Measurements from ENCODE around the gene BTG4. TPM values are rescaled to one million over a fixed set of nuclear protein-coding genes. Genes with fewer than 3 reads are reported as not detected.

The BTG4 gene
- total and polyA plus RNA-seq, 2 experiments from 2014 or later = 0.21 to 0.31 TPM

DNA sequence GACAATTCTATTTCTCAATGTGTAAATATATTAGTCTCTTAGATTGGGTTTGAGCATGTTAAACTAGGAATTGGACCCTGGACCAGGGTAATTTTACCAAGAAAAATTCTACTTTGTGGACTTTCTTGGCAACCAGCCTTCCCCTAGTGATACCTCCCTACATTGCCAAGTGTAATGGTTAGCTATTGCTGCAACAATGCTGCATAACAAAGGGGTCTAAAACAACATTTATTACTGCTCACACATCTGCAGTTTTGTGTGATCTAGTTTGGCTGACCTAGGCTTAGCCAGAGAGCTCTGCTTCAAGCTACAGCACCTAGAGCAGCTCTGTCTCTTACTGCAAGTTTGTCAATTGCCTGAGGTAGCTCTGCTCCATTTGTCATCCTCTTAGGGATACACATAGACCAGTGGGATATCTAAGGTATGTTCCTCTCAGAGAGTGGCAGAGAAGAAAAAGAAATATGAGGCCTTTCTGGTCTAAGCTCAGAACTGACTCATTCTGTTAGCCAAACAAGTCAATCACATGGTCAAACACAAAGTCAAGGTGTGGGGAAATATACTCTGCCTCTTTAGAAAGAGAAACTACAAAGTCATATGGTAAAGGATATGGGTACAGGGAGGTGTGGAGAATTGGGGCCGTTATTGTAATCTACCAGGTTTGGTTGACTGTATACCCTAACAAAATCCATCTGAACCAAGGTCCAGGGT, 26.4 kb upstream of the BTG4 start (continued):
- TF ChIP-seq, protein P1, sequence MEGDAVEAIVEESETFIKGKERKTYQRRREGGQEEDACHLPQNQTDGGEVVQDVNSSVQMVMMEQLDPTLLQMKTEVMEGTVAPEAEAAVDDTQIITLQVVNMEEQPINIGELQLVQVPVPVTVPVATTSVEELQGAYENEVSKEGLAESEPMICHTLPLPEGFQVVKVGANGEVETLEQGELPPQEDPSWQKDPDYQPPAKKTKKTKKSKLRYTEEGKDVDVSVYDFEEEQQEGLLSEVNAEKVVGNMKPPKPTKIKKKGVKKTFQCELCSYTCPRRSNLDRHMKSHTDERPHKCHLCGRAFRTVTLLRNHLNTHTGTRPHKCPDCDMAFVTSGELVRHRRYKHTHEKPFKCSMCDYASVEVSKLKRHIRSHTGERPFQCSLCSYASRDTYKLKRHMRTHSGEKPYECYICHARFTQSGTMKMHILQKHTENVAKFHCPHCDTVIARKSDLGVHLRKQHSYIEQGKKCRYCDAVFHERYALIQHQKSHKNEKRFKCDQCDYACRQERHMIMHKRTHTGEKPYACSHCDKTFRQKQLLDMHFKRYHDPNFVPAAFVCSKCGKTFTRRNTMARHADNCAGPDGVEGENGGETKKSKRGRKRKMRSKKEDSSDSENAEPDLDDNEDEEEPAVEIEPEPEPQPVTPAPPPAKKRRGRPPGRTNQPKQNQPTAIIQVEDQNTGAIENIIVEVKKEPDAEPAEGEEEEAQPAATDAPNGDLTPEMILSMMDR (conservative IDR thresholded peaks at IDR 0.05; ENCODE audit: low read depth in 2 of 2) = no peak
- no peak for TF ChIP-seq JUNB (IDR thresholded peaks at IDR 0.05; ENCODE audit: unreplicated experiment)
- no peak for TF ChIP-seq REST (IDR thresholded peaks at IDR 0.05; ENCODE audit: unreplicated experiment)
- TF ChIP-seq NANOG (IDR thresholded peaks at IDR 0.05; ENCODE audit: borderline replicate concordance) = no peak

DNA sequence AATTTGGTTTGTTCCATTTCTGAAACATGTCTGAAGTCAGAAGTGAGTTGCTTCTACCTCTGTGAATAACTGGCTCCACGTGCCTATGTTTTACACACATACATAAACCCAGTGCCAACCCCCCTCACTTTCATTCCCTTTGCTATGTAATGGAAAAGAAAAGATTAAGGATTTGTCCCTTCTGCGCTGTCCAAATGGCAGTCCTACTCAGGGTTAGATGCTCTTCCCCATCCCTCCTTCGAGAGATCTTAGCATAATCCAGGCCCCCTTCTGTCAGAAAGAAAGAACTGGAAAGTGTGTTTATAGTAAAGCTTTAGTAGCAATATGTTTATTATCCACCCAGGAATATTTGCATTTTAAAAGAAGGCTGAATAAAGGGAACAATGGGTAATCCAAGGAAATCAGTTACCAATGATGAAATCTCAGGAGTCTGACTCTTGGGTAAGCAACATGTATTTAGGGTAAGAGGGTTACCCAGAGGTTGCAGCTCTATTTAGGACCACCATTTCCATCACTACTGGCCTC, 25.2 kb upstream of the BTG4 start:
- H3K4me3 ChIP-seq = no peak overlapping the region
- H3F3A ChIP-seq (replicated peaks; ENCODE audit: low read depth) = no peaks in the 10 kb centered on the region
- H2AFZ ChIP-seq = no peak overlapping the region
- H3K27me3 ChIP-seq (ENCODE audit: insufficient read depth) = peaks cover 48% of the 10 kb centered on the region
- no peaks in the 10 kb centered on the region for H4K20me1 ChIP-seq (replicated peaks; ENCODE audit: insufficient read depth)
- no peak overlapping the region for H3K4me3 Mint-ChIP-seq
- H3K4me1 Mint-ChIP-seq = peaks cover 22% of the 10 kb centered on the region; the same call in 2 of the 3 replicates
- ATAC-seq (no peak), DNase-seq (ENCODE audit: low spot score) (no peak)
- no peaks in the 10 kb centered on the region; the same call in 1 of the 3 replicates for H3K36me3 Mint-ChIP-seq (ENCODE audit: low read depth)
- H3K36me3 ChIP-seq (ENCODE audit: insufficient read depth) = no peaks in the 10 kb centered on the region
- TF ChIP-seq, protein P1 (conservative IDR thresholded peaks at IDR 0.05; ENCODE audit: low read depth in 2 of 2) = no peak
- TF ChIP-seq JUNB (IDR thresholded peaks at IDR 0.05; ENCODE audit: unreplicated experiment) = no peak
- TF ChIP-seq ZNF114 (CRISPR knock-in tag; IDR thresholded peaks at IDR 0.05) = no peak
- no peak for TF ChIP-seq EZH2phosphoT487 (IDR thresholded peaks at IDR 0.05; ENCODE audit: unreplicated experiment)
- no peak overlapping the region for H3K4me2 ChIP-seq
- H3K9me2 ChIP-seq (ENCODE audit: insufficient read depth) = no peaks in the 10 kb centered on the region; the same call in 1 of the 2 replicates
- no peaks in the 10 kb centered on the region for H3K79me2 ChIP-seq (replicated peaks; ENCODE audit: insufficient read depth)
- peaks cover 47% of the 10 kb centered on the region for H3K27me3 Mint-ChIP-seq (ENCODE audit: insufficient read depth, low read depth, poor library complexity)
- H3K9me3 Mint-ChIP-seq = no peaks in the 10 kb centered on the region; the same call in 2 of the 3 replicates
- peaks cover 20% of the 10 kb centered on the region for H3K4me1 ChIP-seq (ENCODE audit: insufficient read depth)
- no peak overlapping the region for H3K27ac Mint-ChIP-seq
- no peak overlapping the region for H3K27ac ChIP-seq (ENCODE audit: low read depth)

Measured in GM23338 (cell line).